PFSK-1 (cell line): ENCODE results near the gene MLIP.

Source experiments
- FOXP2 ChIP-seq: optimal IDR thresholded peaks from 2 replicates; pipeline ENCODE3; 2011; ENCODE audit warnings: borderline replicate concordance, control low read depth, inconsistent platforms; ENCODE audit not compliant: insufficient read depth; ENCODE audit errors: extremely low read length, extremely low read depth
- POLR2AphosphoS5 ChIP-seq: IDR thresholded peaks from 2 replicates; pipeline ENCODE4 v1.6.1; 2012; ENCODE audit warnings: low read depth, mild to moderate bottlenecking, control low read depth, low read length, moderate library complexity
- REST ChIP-seq, 2 experiments: IDR thresholded peaks; 2 replicates each; pipeline versions ENCODE4 v1.6.1 to v1.8.0; 2011 to 2012; ENCODE audit warnings: low read depth in 2 of 2, low read length in 2 of 2, control low read depth in 1 of 2, inconsistent platforms in 1 of 2, mild to moderate bottlenecking in 1 of 2, moderate library complexity in 1 of 2; ENCODE audit not compliant: insufficient read depth in 1 of 2
- SIN3A ChIP-seq: IDR thresholded peaks from 2 replicates; pipeline ENCODE4 v1.6.1; 2012; ENCODE audit warnings: mild to moderate bottlenecking, low read length, moderate library complexity, borderline replicate concordance; ENCODE audit not compliant: insufficient read depth
- TAF1 ChIP-seq: IDR thresholded peaks from 2 replicates; pipeline ENCODE4 v1.6.1; 2012; ENCODE audit warnings: low read length, control low read depth, borderline replicate concordance; ENCODE audit not compliant: insufficient read depth

MLIP gene

GRCh38 chr6:54204921-54205591, 93.8 kb downstream of the MLIP start:
- TF ChIP-seq TAF1 (no peak), POLR2AphosphoS5 (no peak), FOXP2 (no peak), SIN3A (no peak), REST (IDR thresholded peaks at IDR 0.05; ENCODE audit: insufficient read depth in 1 of 2, low read depth in 2 of 2, low read length in 2 of 2) (no peak)

- TF ChIP-seq TAF1 (no peak), POLR2AphosphoS5 (no peak), REST (IDR thresholded peaks at IDR 0.05; ENCODE audit: insufficient read depth in 1 of 2, low read depth in 2 of 2, low read length in 2 of 2) (no peak), FOXP2 (no peak), SIN3A (no peak)
Measured at GRCh38 chr6:54206510-54206909, 95.3 kb downstream of the MLIP start.

GRCh38 chr6:54214286-54214685, 103.0 kb downstream of the MLIP start:
- TF ChIP-seq SIN3A = no peak

GRCh38 chr6:54216336-54216735, 105.1 kb downstream of the MLIP start:
- TF ChIP-seq FOXP2 (no peak), TAF1 (no peak), REST (IDR thresholded peaks at IDR 0.05; ENCODE audit: insufficient read depth in 1 of 2, low read depth in 2 of 2, low read length in 2 of 2) (no peak), SIN3A (no peak), POLR2AphosphoS5 (no peak)

- TF ChIP-seq POLR2AphosphoS5 (no peak), REST (IDR thresholded peaks at IDR 0.05; ENCODE audit: insufficient read depth in 1 of 2, low read depth in 2 of 2, low read length in 2 of 2) (no peak), FOXP2 (no peak)
Measured at GRCh38 chr6:54217018-54217417, 105.8 kb downstream of the MLIP start.
